HUES64 (cell line): ENCODE measurements around the gene NTHL1.
A peak's percentile ranks its signal among the peaks of the same experiment; 100 is the strongest.

Experiments used
- H3K27ac ChIP-seq: 2 replicates; pipeline ENCODE4 v1.7.0; 2013; ENCODE audit warnings: low read depth, low read length, inconsistent platforms
- H3K27me3 ChIP-seq: 2 replicates; pipeline ENCODE4 v1.6.1; 2013; ENCODE audit warnings: mild to moderate bottlenecking, low read length; ENCODE audit not compliant: insufficient read depth
- H3K36me3 ChIP-seq: 2 replicates; pipeline ENCODE4 v1.6.1; 2013; ENCODE audit warnings: mild to moderate bottlenecking, low read length; ENCODE audit not compliant: insufficient read depth
- H3K4me1 ChIP-seq: 2 replicates; pipeline ENCODE4 v1.6.1; 2013; ENCODE audit warnings: mild to moderate bottlenecking, low read length, moderate library complexity; ENCODE audit not compliant: insufficient read depth
- H3K4me3 ChIP-seq: 2 replicates; pipeline ENCODE4 v1.5.1; 2013; ENCODE audit warnings: mild to moderate bottlenecking, low read length, moderate library complexity
- H3K9ac ChIP-seq: 2 replicates; pipeline ENCODE4 v1.6.1; 2013; ENCODE audit warnings: mild to moderate bottlenecking, low read depth, low read length
- H3K9me3 ChIP-seq: 2 replicates; pipeline ENCODE4 v1.6.1; 2013; ENCODE audit warnings: low read depth, low read length; ENCODE audit not compliant: insufficient read depth
- WGBS: fragments of 150-250, 120-280 bp; methylation state at CpG from one replicate; pipeline ENCODE4 v1.1.7; 2013; ENCODE audit warnings: missing lambda C conversion rate; 5-methylcytosine and 5-hydroxymethylcytosine counted together

The NTHL1 gene

GRCh38 chr16:2032285-2033056 is 15.2 kb downstream of the NTHL1 start:
- Histone ChIP-seq H3K4me3 (no peak overlapping the region), H3K27ac (no peak overlapping the region), H3K4me1 (peaks cover 6% of the 10 kb centered on the region; the same call in 1 of the 2 replicates), H3K9ac (no peak overlapping the region), H3K36me3 (no peaks in the 10 kb centered on the region), H3K9me3 (no peaks in the 10 kb centered on the region), H3K27me3 (peaks cover 10% of the 10 kb centered on the region)
- 90% methylated on average over 15 of the region's 15 CpGs for WGBS

- peaks cover 6% of the 10 kb centered on the region; the same call in 1 of the 2 replicates for H3K4me1 ChIP-seq
- no peaks in the 10 kb centered on the region for H3K36me3 ChIP-seq
- H3K4me3 ChIP-seq = no peak overlapping the region
- H3K9me3 ChIP-seq = no peaks in the 10 kb centered on the region
- H3K27me3 ChIP-seq = peaks cover 20% of the 10 kb centered on the region
- WGBS = 88% methylated on average over 11 of the region's 11 CpGs
- no peak overlapping the region for H3K9ac ChIP-seq
- H3K27ac ChIP-seq = no peak overlapping the region
Observed at GRCh38 chr16:2031081-2031577, 16.5 kb downstream of the NTHL1 start.

DNA sequence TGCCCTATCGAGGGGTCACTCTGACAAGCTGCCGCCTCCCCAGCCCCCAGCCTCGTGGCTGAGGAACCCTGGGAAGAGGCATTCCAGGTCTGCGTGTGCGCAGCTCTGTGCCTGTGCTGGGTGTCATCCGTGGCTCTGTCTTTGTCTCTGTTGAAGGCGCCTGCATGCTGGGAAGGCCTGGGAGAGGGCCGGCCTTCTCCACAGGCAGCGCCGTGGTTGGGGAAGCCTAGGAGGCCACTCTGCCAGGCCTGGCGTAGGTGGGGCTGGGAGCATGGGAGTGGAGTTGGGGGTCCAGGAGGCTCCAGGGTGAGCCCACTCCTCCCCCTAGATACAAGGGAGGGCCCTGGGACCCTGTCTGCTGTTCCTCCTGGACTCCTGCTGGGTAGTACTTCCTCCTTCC is 17.6 kb downstream of the NTHL1 start:
- H3K9me3 ChIP-seq = no peaks in the 10 kb centered on the region
- no peak overlapping the region for H3K27ac ChIP-seq
- WGBS = 93% methylated on average over 11 of the region's 11 CpGs
- H3K4me3 ChIP-seq = no peak overlapping the region
- peaks cover 30% of the 10 kb centered on the region for H3K27me3 ChIP-seq
- no peaks in the 10 kb centered on the region for H3K36me3 ChIP-seq
- H3K4me1 ChIP-seq = peaks cover 6% of the 10 kb centered on the region; the same call in 1 of the 2 replicates
- H3K9ac ChIP-seq = no peak overlapping the region

GRCh38 chr16:2029350-2029749 is 18.3 kb downstream of the NTHL1 start:
- Histone ChIP-seq H3K27ac (no peak overlapping the region), H3K36me3 (no peaks in the 10 kb centered on the region), H3K4me1 (peaks cover 6% of the 10 kb centered on the region; the same call in 1 of the 2 replicates), H3K9ac (no peak overlapping the region), H3K9me3 (no peaks in the 10 kb centered on the region), H3K27me3 (peaks cover 33% of the 10 kb centered on the region), H3K4me3 (no peak overlapping the region)
- WGBS = 91% methylated on average over 22 of the region's 22 CpGs

- no peak overlapping the region for H3K27ac ChIP-seq
- H3K4me3 ChIP-seq = no peak overlapping the region
- WGBS = 96% methylated on average over 18 of the region's 18 CpGs
- no peaks in the 10 kb centered on the region for H3K9me3 ChIP-seq
- peaks cover 39% of the 10 kb centered on the region for H3K27me3 ChIP-seq
- no peak overlapping the region for H3K9ac ChIP-seq
- H3K36me3 ChIP-seq = no peaks in the 10 kb centered on the region
- peaks cover 4% of the 10 kb centered on the region; the same call in 1 of the 2 replicates for H3K4me1 ChIP-seq
Observed at GRCh38 chr16:2028620-2029220, 18.9 kb downstream of the NTHL1 start.

GRCh38 chr16:2028146-2028545 is 19.5 kb downstream of the NTHL1 start:
- WGBS = 93% methylated on average over 3 of the region's 3 CpGs
- no peak overlapping the region for H3K27ac ChIP-seq
- H3K27me3 ChIP-seq = peaks cover 40% of the 10 kb centered on the region
- H3K9ac ChIP-seq = no peak overlapping the region
- no peaks in the 10 kb centered on the region for H3K9me3 ChIP-seq
- H3K36me3 ChIP-seq = no peaks in the 10 kb centered on the region
- no peak overlapping the region for H3K4me3 ChIP-seq
- no peaks in the 10 kb centered on the region for H3K4me1 ChIP-seq

GRCh38 chr16:2027024-2028010 is 20.3 kb downstream of the NTHL1 start:
- H3K9me3 ChIP-seq = no peaks in the 10 kb centered on the region
- peak overlapping the region; percentile 60 for H3K9ac ChIP-seq
- whole genome bisulfite sequencing = 12% methylated on average over 76 of the region's 76 CpGs
- peak overlapping the region; percentile 44 for H3K4me3 ChIP-seq
- no peak overlapping the region for H3K27ac ChIP-seq
- H3K27me3 ChIP-seq = peaks cover 44% of the 10 kb centered on the region
- H3K36me3 ChIP-seq = no peaks in the 10 kb centered on the region
- no peaks in the 10 kb centered on the region for H3K4me1 ChIP-seq

- H3K4me3 ChIP-seq = peak within 1 kb of the TSS; percentile 44
- H3K27ac ChIP-seq = no peak within 1 kb of the TSS
- peaks cover 49% of the 10 kb centered on the region for H3K27me3 ChIP-seq
- H3K4me1 ChIP-seq = no peaks in the 10 kb centered on the region
- H3K9me3 ChIP-seq = no peaks in the 10 kb centered on the region
- whole genome bisulfite sequencing = 12% methylated on average over 59 of the region's 59 CpGs
- no peaks in the 10 kb centered on the region for H3K36me3 ChIP-seq
- peak within 1 kb of the TSS; percentile 60 for H3K9ac ChIP-seq
Observed at GRCh38 chr16:2026461-2027023, 21.1 kb downstream of the NTHL1 start, which contains the start of gene NHERF2. NHERF2 (plus strand) TSS chr16:2026902; CDS start chr16:2027006, 104 bp downstream.

GRCh38 chr16:2025878-2026460 is 21.7 kb downstream of the NTHL1 start:
- Histone ChIP-seq H3K9me3 (no peaks in the 10 kb centered on the region), H3K27ac (no peak overlapping the region), H3K4me3 (no peak overlapping the region), H3K27me3 (peaks cover 55% of the 10 kb centered on the region), H3K4me1 (no peaks in the 10 kb centered on the region), H3K36me3 (no peaks in the 10 kb centered on the region), H3K9ac (no peak overlapping the region)
- 88% methylated on average over 16 of the region's 16 CpGs for WGBS

GRCh38 chr16:2025251-2025650 is 22.4 kb downstream of the NTHL1 start:
- H3K36me3 ChIP-seq = no peaks in the 10 kb centered on the region
- H3K9me3 ChIP-seq = no peaks in the 10 kb centered on the region
- no peaks in the 10 kb centered on the region for H3K4me1 ChIP-seq
- H3K27me3 ChIP-seq = peaks cover 62% of the 10 kb centered on the region
- H3K27ac ChIP-seq = no peak overlapping the region
- 94% methylated on average over 14 of the region's 14 CpGs for WGBS
- no peak overlapping the region for H3K9ac ChIP-seq
- no peak overlapping the region for H3K4me3 ChIP-seq
